Fibroblast of skin of back (primary cell): Measurements from ENCODE around the gene PRKN.
A peak's percentile ranks its signal among the peaks of the same experiment; 100 is the strongest.

Source experiments
- DNase-seq: peaks from one replicate; pipeline ENCODE4 v3.0.0-alpha.2; 2013

PRKN gene

GRCh38 chr6:161564952-161565351, 1162.6 kb downstream of the PRKN start:
- DNase-seq: no peak

GRCh38 chr6:161561908-161562307, 1165.7 kb downstream of the PRKN start:
- DNase-seq: no peak

GRCh38 chr6:161557333-161558107, 1170.0 kb downstream of the PRKN start:
- DNase-seq: no peak

GRCh38 chr6:161554883-161555282, 1172.7 kb downstream of the PRKN start:
- DNase-seq: no peak

GRCh38 chr6:161549977-161550655, 1177.5 kb downstream of the PRKN start:
- DNase-seq: peak; percentile 8

GRCh38 chr6:161548713-161549296, 1178.8 kb downstream of the PRKN start:
- no peak for DNase-seq

GRCh38 chr6:161547617-161548016, 1179.9 kb downstream of the PRKN start:
- no peak for DNase-seq

GRCh38 chr6:161546632-161547031, 1180.9 kb downstream of the PRKN start:
- no peak for DNase-seq

- DNase-seq: no peak
These were observed 1181.8 kb downstream of the PRKN start for GRCh38 chr6:161545741-161546140.

- no peak for DNase-seq
These were observed 1182.6 kb downstream of the PRKN start for GRCh38 chr6:161544801-161545480.

- DNase-seq: no peak
These were observed 1183.8 kb downstream of the PRKN start for GRCh38 chr6:161543684-161544309.

- no peak for DNase-seq
These were observed 1185.1 kb downstream of the PRKN start for GRCh38 chr6:161542346-161542980.

GRCh38 chr6:161540532-161540931, 1187.0 kb downstream of the PRKN start:
- DNase-seq: no peak

GRCh38 chr6:161536224-161536630, 1191.3 kb downstream of the PRKN start:
- peak; percentile 8 for DNase-seq

GRCh38 chr6:161534264-161534873, 1193.2 kb downstream of the PRKN start:
- DNase-seq: no peak

- DNase-seq: no peak
These were observed 1194.3 kb downstream of the PRKN start for GRCh38 chr6:161533266-161533665.

GRCh38 chr6:161532536-161532935, 1195.0 kb downstream of the PRKN start:
- no peak for DNase-seq

- no peak for DNase-seq
These were observed 1200.8 kb downstream of the PRKN start for GRCh38 chr6:161526794-161527193.

GRCh38 chr6:161523362-161523761, 1204.2 kb downstream of the PRKN start:
- DNase-seq: no peak

GRCh38 chr6:161522276-161522675, 1205.3 kb downstream of the PRKN start:
- no peak for DNase-seq

GRCh38 chr6:161511447-161512095, 1216.0 kb downstream of the PRKN start:
- DNase-seq: no peak
